ENCODE measurements around the gene C16orf92. TPM values are rescaled to one million over a fixed set of nuclear protein-coding genes. Genes with fewer than 3 reads are reported as not detected.

Gene C16orf92
- total and polyA plus RNA-seq, 2 of the 13 experiments (the other 11 are each of a cell fraction or from before 2014, with no cell fraction given) = not detected

DNA sequence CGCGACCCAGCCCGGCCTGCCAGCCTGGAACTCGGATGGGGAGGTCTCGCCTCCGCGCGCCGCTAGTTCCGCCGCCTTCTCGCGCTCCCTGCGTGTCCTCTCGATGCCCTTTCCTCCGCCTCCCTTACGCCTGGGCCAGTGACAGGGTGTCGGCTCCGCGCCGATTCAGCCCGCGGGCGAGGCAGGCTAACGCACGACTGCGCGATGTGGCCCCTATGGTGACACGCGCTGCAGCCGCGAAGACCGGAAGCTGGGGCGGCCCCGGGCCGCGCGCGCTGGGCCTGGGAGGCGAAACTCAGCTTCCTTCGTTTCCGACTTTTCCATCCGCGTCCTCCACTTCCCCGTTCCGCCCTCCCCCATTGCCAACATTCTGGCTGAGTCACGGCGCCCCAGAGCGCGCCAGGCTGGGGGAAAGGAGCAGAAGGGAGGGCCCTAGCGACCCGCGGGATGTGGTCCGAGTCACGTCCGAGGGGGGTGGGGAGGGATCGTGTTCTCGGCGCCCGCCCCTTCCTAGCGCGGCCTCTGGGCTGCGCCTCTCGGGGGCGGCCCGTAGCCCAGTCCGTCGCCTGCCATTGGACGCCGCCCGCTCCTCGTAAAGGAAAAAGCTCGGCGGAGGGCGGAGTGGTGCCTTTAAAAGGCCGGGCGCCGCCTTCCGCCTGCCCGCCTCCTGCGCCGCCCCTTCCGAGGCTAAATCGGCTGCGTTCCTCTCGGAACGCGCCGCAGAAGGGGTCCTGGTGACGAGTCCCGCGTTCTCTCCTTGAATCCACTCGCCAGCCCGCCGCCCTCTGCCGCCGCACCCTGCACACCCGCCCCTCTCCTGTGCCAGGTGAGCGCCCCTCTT, 42.3 kb downstream of the C16orf92 start, which contains the start of gene ALDOA (continued):
- no peak for TF ChIP-seq RBAK (CRISPR knock-in tag; IDR thresholded peaks at IDR 0.05)
- TF ChIP-seq, protein P1, sequence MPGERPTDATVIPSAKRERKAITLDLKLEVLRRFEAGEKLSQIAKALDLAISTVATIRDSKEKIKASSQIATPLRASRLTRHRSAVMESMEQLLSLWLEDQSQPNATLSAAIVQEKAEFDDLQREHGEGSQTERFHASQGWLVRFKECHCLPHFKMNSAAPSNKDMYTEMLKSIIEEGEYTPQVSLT (CRISPR knock-in tag; IDR thresholded peaks at IDR 0.05; ENCODE audit: borderline replicate concordance, low read depth) = peak; percentile 28; the same call in 1 of the 2 replicates
- TF ChIP-seq ZNF577 (CRISPR knock-in tag; IDR thresholded peaks at IDR 0.05; ENCODE audit: borderline replicate concordance, low read depth) = no peak
- TF ChIP-seq, protein P2, sequence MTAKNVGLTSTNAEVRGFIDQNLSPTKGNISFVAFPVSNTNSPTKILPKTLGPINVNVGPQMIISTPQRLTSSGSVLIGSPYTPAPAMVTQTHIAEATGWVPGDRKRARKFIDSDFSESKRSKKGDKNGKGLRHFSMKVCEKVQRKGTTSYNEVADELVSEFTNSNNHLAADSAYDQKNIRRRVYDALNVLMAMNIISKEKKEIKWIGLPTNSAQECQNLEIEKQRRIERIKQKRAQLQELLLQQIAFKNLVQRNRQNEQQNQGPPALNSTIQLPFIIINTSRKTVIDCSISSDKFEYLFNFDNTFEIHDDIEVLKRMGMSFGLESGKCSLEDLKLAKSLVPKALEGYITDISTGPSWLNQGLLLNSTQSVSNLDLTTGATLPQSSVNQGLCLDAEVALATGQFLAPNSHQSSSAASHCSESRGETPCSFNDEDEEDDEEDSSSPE (CRISPR knock-in tag; IDR thresholded peaks at IDR 0.05) = peak; percentile 97
- peak; percentile 54; the same call in 1 of the 2 replicates for TF ChIP-seq ATAD3A (CRISPR knock-in tag; IDR thresholded peaks at IDR 0.05)
- peak; percentile 94 for TF ChIP-seq KDM2A (CRISPR knock-in tag; IDR thresholded peaks at IDR 0.05; ENCODE audit: borderline replicate concordance, low read depth)
- TF ChIP-seq DR1 (CRISPR knock-in tag; IDR thresholded peaks at IDR 0.05) = peak; percentile 99
- TF ChIP-seq ZNF746 (CRISPR knock-in tag; IDR thresholded peaks at IDR 0.05) = peak; percentile 98
- TF ChIP-seq, protein P3, sequence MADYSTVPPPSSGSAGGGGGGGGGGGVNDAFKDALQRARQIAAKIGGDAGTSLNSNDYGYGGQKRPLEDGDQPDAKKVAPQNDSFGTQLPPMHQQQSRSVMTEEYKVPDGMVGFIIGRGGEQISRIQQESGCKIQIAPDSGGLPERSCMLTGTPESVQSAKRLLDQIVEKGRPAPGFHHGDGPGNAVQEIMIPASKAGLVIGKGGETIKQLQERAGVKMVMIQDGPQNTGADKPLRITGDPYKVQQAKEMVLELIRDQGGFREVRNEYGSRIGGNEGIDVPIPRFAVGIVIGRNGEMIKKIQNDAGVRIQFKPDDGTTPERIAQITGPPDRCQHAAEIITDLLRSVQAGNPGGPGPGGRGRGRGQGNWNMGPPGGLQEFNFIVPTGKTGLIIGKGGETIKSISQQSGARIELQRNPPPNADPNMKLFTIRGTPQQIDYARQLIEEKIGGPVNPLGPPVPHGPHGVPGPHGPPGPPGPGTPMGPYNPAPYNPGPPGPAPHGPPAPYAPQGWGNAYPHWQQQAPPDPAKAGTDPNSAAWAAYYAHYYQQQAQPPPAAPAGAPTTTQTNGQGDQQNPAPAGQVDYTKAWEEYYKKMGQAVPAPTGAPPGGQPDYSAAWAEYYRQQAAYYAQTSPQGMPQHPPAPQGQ (CRISPR knock-in tag; IDR thresholded peaks at IDR 0.05; ENCODE audit: borderline replicate concordance) = no peak
- TF ChIP-seq, protein P4, sequence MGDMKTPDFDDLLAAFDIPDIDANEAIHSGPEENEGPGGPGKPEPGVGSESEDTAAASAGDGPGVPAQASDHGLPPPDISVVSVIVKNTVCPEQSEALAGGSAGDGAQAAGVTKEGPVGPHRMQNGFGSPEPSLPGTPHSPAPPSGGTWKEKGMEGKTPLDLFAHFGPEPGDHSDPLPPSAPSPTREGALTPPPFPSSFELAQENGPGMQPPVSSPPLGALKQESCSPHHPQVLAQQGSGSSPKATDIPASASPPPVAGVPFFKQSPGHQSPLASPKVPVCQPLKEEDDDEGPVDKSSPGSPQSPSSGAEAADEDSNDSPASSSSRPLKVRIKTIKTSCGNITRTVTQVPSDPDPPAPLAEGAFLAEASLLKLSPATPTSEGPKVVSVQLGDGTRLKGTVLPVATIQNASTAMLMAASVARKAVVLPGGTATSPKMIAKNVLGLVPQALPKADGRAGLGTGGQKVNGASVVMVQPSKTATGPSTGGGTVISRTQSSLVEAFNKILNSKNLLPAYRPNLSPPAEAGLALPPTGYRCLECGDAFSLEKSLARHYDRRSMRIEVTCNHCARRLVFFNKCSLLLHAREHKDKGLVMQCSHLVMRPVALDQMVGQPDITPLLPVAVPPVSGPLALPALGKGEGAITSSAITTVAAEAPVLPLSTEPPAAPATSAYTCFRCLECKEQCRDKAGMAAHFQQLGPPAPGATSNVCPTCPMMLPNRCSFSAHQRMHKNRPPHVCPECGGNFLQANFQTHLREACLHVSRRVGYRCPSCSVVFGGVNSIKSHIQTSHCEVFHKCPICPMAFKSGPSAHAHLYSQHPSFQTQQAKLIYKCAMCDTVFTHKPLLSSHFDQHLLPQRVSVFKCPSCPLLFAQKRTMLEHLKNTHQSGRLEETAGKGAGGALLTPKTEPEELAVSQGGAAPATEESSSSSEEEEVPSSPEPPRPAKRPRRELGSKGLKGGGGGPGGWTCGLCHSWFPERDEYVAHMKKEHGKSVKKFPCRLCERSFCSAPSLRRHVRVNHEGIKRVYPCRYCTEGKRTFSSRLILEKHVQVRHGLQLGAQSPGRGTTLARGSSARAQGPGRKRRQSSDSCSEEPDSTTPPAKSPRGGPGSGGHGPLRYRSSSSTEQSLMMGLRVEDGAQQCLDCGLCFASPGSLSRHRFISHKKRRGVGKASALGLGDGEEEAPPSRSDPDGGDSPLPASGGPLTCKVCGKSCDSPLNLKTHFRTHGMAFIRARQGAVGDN (CRISPR knock-in tag; IDR thresholded peaks at IDR 0.05) = peak; percentile 99
- peak; percentile 99 for TF ChIP-seq ELF3 (CRISPR knock-in tag; IDR thresholded peaks at IDR 0.05)
- TF ChIP-seq TAF1 (CRISPR knock-in tag; IDR thresholded peaks at IDR 0.05) = peak; percentile 92
- no peak; the same call in none of the 2 replicates for TF ChIP-seq SIN3B (IDR thresholded peaks at IDR 0.05; ENCODE audit: low read length)
- peak; percentile 83 for TF ChIP-seq ZNF501 (CRISPR knock-in tag; IDR thresholded peaks at IDR 0.05)
- TF ChIP-seq ZNF761 (CRISPR knock-in tag; conservative IDR thresholded peaks at IDR 0.05) = peak; percentile 70; the same call in 1 of the 2 replicates
- TF ChIP-seq GATAD1 (CRISPR knock-in tag; IDR thresholded peaks at IDR 0.05) = peak; percentile 81
- TF ChIP-seq SAFB2 (CRISPR knock-in tag; IDR thresholded peaks at IDR 0.05; ENCODE audit: borderline replicate concordance, low read depth) = peak; percentile 88
- TF ChIP-seq, protein P5, sequence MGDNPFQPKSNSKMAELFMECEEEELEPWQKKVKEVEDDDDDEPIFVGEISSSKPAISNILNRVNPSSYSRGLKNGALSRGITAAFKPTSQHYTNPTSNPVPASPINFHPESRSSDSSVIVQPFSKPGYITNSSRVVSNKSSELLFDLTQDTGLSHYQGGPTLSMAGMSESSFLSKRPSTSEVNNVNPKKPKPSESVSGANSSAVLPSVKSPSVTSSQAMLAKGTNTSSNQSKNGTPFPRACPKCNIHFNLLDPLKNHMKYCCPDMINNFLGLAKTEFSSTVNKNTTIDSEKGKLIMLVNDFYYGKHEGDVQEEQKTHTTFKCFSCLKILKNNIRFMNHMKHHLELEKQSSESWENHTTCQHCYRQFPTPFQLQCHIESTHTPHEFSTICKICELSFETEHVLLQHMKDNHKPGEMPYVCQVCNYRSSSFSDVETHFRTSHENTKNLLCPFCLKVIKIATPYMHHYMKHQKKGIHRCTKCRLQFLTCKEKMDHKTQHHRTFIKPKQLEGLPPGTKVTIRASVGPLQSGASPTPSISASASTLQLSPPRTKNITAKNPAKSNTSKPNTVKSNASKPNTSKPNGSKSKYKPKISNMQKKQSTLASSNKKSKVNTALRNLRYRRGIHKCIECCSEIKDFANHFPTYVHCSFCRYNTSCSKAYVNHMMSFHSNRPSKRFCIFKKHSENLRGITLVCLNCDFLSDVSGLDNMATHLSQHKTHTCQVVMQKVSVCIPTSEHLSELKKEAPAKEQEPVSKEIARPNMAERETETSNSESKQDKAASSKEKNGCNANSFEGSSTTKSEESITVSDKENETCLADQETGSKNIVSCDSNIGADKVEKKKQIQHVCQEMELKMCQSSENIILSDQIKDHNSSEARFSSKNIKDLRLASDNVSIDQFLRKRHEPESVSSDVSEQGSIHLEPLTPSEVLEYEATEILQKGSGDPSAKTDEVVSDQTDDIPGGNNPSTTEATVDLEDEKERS (CRISPR knock-in tag; IDR thresholded peaks at IDR 0.05) = peak; percentile 93
